Ammon's horn (tissue), 1 donor: ENCODE measurements around the gene ZDHHC4.
"Not testable (repeated sequence)": the region's sequence is repeated elsewhere in the genome, so short reads cannot be mapped to it uniquely, and the experiment has no call there.

Experiments
- DNase-seq: peaks from one replicate; pipeline ENCODE4 v3.0.0-alpha.2; 2016; ENCODE audit warnings: low spot score

ZDHHC4 gene

DNA sequence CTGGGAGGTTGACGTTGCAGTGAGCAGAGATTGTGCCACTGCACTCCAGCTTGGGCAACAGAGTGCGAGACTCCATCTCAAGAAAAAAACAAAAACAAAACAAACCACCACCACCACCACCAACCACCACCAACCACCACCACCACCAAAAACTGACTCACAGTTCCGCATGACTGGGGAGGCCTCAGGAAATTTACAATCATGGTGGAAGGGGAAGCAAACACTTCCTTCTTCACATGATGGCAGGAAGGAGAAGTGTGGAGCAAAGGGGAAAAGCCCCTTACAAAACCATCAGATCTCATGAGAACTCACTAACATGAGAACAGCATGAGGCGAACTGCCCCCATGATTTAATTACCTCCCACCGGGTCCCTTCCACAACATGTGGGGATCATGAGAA, 57.7 kb downstream of the ZDHHC4 start:
- not testable (repeated sequence) for DNase-seq

DNA sequence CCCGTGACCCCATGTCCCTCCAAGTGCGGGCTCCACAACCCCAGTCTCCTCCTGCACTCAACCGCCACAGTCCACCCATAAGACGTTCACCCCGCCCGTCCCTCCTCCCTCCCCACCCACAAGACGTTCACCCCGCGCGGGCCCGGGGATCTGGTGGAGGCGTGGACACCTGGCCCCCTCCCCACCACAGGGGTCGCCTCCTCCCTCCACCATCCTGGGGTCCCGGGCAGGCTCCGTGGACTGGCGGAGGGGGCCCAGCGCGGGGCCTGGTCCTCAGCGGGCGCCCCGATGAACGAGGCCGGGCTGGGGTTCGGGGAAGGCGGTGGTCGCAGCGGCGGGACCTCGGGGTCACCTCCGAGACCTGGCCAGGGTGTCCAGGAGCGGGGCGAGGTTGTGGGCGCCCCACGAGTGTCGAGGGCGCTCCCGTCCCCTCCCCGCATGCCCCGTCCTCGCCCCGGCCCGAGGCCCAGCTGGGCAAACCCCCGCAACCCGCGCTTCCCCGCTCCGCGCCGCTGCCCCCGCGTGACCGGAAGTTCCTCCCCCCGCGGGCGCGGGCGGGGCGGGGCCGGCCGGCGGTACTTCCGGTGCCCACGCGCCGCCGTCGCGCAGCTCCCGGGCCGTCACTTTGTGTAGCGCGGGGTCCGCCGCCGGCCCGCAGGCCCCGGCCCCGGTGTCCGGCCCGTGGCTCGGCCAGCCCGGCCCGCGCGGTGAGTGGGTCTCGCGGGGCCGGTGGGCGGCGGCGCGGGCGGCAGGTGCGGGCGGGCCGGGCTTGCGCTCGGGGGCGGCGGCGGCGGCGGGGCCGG, 59.7 kb downstream of the ZDHHC4 start, which contains the start of gene ZNF316:
Gene ZNF316 (plus strand): TSS at position 578 of the 803 bp plus-strand sequence. CDS start 5,092 bp downstream, outside the sequence.
- DNase-seq = peak; percentile 63

DNA sequence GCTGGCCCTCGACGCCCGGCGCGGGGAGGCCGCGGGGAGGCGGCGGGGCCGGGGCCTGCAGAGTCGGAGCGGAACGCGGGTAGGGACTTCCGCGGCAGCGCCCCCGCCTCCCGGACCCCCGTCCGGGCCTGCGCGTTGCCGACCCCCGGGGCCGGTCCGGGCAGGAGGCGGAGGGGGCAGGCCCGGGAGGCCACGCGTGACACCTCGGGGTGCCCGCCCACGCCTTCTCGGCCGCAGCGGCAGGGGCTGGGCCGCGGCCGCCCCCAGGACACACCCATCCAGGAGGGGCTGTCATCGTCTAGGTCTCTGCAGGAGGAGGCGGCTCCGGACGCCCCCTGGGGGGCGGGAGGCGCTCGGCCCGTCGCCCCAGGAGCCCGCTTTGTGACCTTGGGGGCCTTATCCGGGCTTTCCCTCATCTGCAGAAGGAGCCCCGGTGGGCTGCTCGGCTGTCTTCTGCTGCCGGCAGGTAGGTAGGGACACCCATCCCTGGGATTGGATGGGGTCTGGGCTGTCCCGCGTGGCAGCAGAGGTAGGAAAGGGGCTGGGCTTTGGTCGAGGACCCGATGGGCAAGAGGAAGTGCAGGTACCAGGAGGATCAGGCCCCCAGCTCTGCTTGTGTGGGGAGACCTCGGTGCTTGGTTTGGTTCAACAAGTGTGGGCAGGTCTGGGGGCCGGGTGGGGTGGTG, 60.4 kb downstream of the ZDHHC4 start:
- no peak for DNase-seq
